Renal cortex interstitium (tissue), 11 donors: ENCODE measurements around the gene HDAC10. TPM values are rescaled to one million over a fixed set of nuclear protein-coding genes. Genes with fewer than 3 reads are reported as not detected.

Source experiments
- DNase-seq, 11 donors: peaks; one replicate each; pipeline ENCODE4 v3.0.0-alpha.2; 2013; ENCODE audit warnings: low read depth in 9 of 11, low spot score in 4 of 11; ENCODE audit errors: extremely low read depth in 1 of 11
- polyA plus RNA-seq, 3 donors: library from polyadenylated mRNA; unstranded; fragments of 120-200 nt; gene quantifications; one replicate each; pipeline ENCODE4 v1.2.1, GENCODE V29; 2013; ENCODE audit not compliant: insufficient read length in 3 of 3

The HDAC10 gene
- polyA plus RNA-seq, 3 donors: 17.1 to 34.3 (median 27.7) TPM

DNA sequence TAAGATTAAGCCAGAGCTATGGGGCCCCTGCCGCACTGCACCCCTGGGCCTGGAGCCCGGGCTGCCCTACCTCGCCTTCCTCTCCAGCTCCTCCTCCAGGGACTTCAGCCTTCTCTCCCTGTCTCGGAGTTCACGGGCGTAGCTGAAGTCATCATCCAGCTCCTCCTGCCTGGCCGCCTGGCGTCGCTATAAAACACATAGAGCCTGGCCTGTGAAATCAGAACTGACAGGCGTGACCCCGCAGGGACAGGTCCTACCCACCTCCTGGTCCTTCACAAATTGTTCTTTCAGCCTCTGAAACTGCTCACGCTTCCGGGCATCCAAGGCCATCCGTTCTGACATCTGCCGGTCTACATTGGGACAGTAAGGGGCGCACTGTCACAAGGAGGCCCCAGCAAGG is 27.0 kb downstream of the HDAC10 start:
- no peak for DNase-seq

DNA sequence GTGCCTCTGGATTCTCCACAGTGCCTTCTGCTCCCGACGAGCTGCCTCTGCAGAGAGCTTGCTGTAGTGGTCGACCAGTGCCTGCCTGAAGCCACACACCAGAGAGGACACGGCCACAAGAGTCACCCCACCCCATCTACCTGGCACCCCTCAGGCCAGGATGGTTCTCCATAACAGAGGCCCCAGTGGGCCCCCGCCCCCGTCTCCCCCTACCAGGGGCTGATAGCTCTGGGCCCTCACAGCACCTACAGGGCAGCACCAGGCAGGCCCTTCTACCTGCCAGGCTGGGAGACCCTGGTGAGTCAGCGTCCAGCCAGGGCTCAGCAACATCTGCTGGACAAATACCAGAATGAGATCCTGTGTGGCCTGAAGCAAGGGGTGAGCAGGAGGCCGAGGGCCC is 28.6 kb downstream of the HDAC10 start:
- DNase-seq: no peak

DNA sequence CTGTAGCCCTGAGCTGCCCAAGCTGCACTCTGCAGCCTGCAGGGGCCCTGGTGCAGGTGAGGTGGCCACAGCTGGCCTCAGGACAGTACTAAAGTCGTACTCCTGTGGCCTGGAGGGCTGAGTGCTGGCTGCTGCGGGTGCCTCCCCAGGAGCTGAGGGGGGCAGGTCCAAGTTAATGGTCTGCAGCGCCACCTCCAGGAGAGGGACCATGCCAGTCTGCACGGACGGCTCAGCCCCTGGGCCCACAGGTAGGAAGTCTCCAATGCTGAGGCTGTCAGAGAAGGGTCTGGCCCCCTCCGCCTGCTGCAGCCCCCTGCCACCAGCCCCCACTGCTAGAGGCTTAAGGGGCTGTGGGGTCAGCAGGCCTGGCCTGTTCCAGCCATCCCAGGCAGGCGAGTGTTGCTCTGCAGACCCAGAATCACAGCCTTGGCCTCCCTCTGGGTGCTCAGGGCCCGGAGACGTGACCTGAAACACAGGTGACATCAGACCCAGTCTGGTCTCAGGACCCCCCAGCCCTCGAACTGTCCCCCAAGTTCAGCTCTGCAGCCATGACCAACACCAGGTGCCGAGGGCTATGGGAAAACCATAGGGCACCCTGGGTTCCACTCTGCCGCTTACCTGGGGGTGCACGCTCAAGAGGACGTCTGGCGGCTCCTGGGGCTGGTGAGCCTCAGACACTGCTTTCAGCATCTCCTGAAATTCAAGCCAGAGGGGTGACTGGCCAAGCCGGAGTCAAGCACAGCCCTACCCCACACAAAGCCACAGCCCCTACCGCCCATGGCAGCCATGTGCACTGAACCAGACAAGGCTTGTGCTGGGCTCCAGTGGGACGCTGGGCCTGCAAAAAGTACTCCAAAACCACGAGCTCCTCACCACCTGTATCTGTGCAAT is 29.4 kb downstream of the HDAC10 start:
- no peak for DNase-seq

DNA sequence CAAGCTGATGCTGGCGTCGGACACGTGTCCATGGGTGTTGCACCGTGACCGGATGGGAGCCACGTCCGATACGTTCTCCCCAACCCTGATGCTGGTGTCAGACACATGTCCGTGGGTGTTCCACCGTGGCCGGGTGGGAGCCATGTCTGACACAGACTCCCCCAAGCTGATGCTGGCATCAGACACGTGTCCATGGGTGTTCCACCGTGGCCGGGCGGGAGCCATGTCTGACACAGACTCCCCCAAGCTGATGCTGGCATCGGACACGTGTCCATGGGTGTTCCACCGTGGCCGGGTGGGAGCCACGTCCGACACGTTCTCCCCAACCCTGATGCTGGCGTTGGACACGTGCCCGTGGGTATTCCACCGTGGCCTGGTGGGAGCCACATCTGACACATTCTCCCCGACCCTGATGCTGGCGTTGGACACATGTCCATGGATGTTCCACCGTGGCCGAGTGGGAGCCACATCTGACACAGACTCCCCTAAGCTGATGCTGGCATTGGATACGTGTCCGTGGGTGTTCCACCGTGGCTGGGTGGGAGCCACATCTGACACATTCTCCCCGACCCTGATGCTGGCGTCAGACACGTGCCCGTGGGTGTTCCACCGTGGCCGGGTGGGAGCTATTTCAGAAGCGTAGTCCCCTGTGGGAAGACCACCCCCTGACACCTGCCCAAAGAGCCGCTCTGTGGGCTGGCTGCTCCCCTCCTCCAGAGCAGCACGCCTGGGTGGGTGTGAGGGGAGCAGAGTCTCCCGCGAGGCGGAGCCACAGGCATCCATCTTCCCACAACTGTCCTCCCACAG is 30.3 kb downstream of the HDAC10 start:
- no peak for DNase-seq

DNA sequence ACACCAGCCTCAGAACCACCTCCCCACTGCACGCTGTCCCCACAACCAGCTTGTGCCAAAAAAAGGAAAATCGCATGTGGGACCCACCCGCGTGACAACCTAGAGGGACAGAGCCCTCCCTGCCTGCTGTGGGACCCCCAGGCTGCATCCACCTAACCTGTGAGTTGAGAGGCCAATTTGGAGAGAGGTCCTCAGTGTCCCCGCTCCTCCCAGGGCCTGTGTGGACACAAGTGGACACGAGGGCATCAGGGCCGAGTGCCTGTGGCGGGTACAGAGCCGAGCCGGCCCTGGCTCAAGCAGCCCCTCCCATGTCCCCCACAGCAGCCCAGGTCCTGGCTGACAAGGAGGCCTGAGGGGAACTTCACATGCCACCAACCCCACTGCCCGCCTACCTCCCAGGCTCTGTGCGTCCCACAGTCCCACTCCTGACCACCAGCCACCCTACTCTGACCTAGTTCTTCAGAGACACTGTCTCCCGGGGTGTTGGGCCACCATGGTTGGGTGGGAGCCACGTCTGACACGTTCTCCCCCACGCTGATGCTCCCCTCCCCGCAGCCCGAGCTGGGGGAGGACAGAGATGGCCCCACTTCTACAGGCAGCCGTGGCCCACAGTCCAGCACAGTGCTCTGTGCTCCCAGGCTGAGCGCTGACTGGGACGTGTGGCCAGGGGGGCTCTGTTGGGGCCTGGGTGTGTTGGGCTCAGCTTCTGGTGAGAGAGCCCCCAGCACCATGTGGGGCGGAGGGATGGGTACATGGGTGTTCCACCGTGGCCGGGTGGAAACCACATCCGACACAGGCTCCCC is 31.1 kb downstream of the HDAC10 start:
- DNase-seq: no peak

DNA sequence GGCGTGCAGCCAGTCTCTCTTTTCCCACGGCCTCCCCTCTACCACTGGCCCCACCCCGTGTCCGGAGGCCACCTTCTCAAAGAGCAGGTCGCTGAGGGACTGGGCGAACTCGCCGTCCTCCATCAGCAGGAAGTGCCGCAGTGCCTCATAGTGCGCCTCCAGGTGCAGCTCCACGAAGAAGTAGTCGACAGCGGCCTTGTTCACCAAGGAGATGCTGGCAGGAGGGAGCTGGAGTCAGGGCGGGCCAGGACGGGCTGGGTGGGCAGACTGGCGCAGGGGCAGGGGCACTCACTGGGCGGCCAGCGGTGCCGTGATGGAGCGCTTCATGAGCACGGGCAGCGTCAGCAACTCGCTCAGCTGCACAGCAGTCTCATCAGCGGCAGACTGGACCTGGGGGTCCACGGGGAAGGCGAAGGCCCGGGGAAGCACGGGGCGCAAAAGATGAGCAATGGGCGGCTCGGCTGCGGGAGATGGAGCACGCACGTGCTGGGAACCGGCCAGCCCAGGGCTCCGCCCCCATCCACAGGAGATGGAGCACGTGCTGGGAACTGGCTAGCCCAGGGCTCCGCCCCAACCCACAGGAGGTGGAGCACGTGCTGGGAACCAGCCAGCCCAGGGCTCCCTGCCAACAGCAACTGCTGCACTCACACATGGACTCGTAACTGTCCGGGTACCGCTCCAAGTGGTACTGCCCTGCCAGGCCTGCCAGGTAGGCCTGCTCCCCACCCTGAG is 31.9 kb downstream of the HDAC10 start:
- DNase-seq: no peak

DNA sequence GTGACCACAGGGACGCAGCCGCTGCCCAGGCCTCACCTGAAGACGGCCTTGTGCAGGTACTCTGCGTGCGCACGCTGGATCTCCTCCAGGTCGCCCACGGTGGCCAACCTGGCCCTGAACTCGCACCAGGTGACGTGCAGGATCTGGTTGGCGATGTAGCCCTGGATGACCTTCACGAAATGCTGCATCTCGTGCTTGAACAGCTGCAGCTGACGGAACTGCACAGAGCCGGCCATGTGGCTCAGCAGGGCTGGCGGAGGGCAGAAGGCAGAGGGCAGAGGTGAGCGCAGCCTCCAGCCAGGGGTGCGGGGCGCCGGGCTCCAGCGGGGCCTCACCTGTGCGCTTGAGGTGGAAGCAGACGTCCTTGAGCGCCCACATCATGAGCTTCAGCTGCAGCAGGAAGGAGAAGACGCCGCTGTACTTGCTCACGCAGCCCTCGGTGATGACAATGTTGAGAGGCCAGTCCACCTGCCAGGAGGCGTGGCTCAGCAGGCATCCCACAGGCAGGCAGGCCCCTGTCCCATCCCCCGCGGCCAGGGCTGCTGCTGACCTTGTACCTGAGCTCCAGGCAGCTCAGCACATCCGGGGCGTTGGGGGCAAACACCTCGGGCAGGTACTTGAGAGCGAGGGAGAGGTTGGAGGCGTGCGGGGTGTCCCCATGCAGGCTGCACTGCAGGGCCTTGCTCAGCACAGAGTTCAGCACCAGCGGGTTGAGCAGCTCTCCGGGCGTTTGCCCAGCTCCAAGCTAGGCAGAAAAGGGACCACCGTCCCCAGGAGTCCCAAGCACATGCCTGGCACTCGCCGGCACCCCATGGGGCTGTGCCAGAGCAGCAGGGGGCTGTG is 32.7 kb downstream of the HDAC10 start:
- no peak for DNase-seq

DNA sequence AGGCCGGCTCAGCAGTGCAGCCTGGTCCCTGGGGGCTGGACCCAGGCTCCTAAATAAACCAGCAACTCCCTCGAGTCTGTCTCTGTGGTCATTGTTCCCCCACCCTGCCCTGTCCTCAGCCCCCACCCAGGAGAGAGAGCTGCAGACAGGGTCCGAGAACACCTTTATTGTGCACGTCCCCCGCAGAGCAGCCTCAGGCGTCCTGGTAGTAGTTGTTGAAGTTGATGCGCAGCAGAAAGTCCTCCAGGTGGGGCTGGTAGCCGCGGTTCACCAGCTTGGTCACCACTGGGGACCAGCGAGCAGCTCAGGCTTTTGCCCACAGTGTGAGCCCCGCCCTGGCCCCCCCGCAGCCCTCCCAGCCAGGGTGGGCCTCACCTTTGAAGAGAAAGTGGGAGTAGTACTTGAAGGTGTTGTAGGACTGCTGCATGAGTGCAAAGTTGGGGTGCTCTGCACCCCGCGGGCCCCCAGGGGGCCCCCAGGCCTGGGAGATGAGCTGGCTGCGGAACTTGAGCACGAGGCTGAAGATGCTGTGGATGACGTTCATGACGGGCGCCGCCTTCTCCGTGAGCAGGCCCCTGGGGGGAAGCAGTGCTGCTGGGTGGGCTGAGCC is 33.4 kb downstream of the HDAC10 start:
- no peak for DNase-seq

DNA sequence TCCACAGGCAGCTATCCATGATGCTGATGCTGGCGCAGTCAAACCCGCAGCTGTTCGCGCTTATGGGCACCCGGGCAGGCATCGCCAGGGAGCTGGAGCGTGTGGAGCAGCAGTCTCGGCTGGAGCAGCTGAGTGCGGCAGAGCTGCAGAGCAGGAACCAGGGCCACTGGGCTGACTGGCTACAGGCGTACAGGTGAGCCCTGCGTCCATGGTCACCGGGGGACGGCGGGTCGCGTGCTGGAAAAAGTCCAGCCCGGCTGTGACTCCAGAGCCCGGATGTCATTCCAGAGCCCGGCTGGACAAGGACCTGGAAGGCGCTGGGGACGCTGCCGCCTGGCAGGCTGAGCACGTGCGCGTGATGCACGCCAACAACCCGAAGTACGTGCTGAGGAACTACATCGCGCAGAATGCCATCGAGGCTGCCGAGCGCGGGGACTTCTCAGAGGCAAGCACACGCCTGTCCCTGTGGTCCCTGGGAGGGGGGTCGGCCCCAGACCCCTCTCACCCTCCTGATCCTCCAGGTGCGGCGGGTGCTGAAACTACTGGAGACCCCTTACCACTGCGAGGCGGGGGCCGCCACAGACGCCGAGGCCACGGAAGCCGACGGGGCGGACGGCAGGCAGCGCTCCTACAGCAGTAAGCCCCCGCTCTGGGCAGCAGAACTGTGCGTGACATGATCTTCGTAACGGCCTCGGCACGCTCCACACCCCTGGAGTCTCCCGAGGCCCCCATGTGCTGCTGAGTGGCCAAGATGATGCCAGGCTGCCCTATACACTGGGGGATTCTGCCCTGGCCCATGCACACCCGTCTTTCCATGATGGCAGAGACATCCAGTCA is 34.2 kb downstream of the HDAC10 start:
- DNase-seq: no peak

DNA sequence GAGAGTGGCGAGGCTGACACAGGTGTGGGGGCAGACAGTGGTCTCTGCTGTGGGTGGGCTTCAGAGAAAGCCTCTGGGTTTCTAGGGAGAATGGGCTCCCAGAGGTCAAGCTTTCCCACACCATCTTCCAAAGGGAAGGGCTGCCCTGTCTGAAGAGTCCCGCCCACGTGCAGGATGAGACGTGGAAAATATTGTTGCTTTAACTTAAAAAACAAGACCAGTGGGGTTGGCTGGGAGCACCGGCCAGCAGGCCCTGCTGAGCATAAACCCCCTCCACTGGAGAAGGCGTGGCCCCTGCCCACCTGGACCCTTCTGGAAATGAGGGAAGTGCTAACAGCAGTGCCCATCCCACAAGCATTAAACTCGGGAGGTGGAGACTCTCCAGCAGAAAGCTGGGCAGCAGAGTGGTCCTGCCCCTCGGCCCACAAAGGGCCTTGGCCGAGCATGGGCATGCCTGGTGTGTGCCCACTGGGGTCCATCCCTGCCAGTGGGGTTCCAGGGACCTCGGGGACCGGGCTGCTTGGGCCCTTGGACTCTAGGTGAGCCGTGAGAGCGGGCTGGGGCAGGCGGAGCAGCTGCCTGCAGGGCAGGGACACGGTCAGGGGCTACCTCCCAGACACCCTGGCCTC is 34.9 kb downstream of the HDAC10 start:
- no peak for DNase-seq

DNA sequence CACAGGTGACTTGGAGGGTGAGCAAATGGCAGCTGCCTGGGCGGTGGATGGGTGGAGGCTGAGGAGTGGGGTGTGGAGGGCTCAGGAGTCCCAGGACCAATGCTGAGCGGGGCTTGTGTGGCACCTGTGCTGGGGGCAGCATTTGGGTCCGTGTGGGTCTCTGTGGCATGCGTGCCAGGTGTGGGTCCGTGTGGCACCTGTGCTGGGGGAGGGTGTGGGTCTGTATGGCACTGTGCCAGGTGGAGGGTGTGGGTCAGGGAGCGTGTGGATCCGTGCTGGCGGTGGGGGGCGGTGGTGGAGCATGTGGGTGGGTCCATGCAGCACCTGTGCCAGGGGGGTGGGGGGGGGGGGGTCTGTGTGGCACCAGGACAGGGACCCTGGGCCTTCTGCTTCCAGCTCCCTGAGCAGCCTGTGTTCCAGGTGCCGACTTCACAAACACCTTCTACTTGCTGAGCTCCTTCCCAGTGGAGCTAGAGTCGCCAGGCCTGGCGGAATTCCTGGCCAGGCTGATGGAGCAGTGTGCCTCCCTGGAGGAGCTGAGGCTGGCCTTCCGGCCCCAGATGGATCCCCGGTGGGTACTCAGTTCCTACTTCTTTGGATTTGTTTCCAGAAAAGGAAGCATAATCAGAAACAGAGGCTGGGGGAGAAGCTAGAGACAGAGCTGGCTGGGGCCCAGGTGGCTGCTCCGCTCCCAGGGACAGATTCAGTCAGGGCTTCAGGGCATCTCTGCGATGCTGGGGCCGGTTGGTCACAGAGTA is 35.6 kb downstream of the HDAC10 start:
- DNase-seq: no peak

DNA sequence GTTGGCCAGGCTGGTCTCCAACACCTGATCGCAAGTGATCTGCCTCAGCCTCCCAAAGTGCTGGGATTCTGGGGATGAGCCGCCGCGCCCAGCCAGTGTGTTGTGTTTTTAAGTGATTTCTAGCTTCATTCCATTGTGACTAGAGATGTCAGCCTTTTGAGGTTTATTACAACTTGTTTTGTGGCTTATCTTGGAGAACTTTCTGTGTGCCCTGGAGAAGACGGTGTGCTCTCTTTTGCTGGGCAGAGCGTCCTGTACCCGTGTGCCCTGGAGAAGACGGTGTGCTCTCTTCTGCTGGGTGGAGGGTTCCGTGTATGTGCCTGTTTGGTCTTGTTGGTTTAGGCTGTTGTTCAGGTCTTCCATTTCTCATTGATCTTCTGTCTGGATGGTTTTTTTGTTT is 37.8 kb downstream of the HDAC10 start:
- DNase-seq: no peak

DNA sequence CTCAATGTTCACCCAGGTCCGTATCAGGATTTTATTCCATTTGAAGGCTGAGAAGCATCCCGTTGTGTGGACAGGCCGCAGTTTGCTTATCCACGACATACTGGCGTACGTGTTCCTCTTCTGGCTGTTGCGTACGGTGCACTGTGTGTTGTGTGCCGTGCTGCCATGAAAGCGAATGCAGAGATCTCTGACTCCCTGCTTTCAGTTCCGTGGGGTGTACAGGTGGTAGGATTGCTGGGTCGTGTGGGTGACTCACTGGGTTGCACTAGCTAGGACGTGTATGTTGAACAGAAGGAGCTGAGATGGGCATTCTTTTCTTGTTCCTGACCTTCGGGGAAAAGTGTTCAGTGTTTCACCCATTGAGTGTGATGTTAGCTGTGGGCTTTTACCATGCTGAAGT is 39.9 kb downstream of the HDAC10 start:
- DNase-seq: no peak

DNA sequence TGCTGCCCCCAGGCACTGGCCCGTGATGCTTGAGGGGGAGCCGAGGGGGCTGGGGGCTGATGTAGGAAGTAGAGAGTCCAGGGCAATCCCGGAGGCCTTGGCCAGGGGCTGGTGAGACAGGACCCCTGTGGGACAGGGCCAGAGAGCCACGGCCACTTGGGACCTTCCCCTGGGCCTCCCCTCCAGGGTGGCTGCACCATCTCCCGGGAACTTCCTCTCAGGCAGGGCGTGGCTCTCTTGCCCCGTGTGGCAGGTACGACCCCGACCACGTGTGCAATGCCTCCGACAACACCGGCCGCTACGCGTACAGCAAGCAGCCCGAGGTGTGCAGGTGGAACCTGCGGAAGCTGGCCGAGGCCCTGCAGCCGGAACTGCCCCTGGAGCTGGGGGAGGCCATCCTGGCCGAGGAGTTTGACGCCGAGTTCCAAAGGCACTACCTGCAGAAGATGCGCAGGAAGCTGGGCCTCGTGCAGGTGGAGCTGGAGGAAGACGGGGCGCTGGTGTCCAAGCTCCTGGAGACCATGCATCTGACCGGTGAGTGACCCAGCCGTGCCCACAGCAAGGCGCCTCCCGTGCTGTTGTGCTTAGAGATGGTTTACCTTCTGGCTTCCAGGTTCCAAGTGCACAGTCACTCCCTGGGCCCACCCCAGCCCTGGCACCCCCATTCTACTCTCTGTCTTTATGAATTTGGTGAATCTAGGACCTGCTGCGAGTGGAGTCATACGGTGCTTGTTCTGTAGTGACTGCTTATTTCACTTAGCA is 40.5 kb downstream of the HDAC10 start:
- no peak for DNase-seq

DNA sequence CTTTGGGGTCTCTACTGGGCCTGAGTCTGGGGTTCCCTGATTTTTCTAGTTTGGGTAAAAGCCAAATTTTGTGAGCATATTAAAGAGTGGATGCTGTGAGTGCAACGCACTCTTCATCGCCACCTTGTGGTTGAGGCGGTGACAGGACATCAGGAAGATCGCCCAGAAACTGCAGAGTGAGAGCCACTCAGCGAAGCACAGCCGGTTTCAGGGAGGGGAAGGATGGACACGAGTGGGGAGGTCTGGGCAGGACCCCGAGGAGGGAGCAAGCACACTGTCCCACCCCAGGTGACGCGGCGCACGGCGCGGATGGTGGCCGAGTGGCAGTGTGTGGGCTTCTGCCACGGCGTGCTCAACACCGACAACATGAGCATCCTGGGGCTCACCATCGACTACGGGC is 41.2 kb downstream of the HDAC10 start:
- DNase-seq: peak in 1 of 11 donors; percentile 63
